NCI-H1048 (cell line): Measurements from ENCODE around the gene UBL4A.

Source experiments
- DNase-seq: peaks from one replicate; lab custom pipeline; 2025; lab: John Stamatoyannopoulos, UW

The UBL4A gene

GRCh38 chrX:154437971-154438893, 48.2 kb downstream of the UBL4A start:
- DNase-seq: no peak

DNA sequence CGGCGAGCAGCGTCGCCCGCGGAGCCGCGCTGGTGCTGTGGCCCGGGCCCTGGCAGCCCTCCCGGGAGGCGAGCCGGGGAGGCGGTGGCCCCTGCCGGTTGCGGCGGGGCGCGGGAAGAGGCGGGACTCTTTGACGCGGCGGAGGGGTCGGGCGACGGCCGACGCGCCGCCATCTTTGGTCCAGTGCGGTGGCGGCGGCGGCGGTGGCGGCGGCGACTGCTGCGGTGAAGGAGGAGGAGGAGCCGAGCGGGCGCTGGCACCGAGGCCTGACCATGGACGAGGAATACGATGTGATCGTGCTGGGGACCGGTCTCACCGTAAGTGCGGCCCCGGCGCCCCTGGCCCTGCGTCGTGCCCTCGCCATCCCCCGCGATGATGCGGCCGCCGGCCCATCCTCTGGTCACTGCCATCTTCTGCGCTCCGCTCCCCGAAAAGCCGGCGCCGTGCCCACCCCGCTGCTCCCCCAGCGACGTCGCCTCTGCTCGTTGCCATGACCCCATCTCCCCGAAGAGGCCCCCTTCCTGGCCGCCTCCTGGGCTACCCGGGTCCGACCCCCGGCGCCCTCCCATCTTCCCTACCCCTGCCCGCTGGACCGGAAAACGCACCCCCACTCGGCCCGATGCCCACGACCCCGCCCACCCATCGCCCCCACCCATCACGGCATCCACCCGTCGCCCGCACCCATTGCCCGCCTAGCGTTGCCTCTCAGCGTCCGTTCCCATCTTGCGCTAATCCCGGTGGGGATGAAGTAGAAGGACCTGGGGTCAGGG, 49.2 kb downstream of the UBL4A start, which contains the start of gene GDI1:
GDI1 (plus strand) TSS at position 172 of the 770 bp plus-strand sequence; CDS start at position 273, 101 bp downstream.
- DNase-seq: peak; percentile 2

DNA sequence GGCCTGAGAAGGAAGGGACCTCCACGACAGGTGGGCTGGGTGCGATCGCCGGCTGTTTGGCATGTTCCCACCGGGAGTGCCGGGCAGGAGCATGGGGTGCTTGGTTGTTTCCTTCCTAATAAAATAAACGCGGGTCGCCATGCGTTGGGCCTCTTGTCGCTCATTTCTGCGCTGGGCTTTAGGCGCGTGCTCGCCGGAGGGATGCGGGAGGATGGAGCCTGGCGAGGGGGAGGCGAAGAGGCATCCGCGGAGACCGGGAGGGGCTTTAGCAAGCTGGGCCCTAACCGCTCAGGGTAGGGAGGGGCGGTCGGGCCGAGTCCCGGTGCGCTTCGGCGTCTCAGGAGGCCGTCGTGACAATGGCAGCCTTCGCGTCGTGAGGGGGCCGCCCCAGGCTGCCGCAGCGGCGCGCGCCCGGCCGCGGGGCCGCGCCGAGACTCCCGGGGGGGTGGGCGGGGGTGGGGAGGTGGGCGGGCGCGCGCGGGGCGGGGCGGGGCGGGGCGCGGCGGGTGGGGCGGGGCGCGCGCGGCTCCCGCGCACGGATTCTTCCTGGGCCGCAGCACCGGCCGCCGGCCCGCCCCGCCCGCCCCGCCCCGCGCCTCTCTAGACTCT, 49.9 kb downstream of the UBL4A start:
- no peak for DNase-seq

- no peak for DNase-seq
Observed at GRCh38 chrX:154435171-154435733, 51.2 kb downstream of the UBL4A start.

DNA sequence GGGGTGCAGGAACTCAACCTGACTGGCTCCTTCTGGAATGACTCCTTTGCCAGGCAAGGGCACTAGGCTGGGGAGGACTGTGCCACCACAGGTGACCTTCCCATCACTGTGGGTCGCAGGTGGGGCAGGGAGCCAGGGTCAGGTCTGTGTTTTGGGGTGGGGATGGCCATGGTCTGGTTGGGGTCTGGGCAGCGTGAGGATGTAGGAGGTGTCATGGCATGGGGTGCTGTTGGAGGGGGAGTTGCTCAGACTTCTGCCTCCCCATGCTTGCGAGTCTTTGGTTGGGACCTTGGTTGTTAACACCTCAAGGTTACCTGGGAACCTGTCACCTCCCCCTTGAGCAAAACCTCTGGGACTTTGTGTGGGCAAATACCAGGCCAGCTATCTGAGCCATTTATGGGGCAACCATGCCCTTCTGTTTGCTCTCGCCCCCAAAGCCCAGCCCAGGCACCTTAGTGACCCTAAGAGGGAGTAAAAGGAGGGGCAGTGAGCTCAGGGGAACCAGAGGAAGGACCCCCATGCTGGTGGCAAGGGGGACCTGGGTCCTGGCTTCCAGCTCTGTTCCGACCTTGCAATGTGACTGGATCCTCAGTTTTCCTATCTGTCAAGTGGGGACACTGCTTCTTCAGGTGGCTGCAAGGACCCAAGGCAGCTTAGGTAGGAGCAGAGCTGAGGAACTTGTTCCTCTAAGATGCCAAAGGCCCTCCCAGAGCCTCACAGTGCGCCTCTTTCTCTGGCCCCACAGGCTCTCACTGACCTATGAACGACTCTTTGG, 51.8 kb downstream of the UBL4A start:
- no peak for DNase-seq
